Breast epithelium (tissue), 4 donors: ENCODE data around the gene MYO1H. TPM values are rescaled to one million over a fixed set of nuclear protein-coding genes. Genes with fewer than 3 reads are reported as not detected.
A peak's percentile ranks its signal among the peaks of the same experiment; 100 is the strongest.

Experiments used
- DNase-seq, 2 donors: peaks; one replicate each; pipeline ENCODE4 v3.0.0-alpha.2; 2019; ENCODE audit warnings: low spot score in 2 of 2
- H3K27ac ChIP-seq, 2 donors: fragments of 200-600 bp; sonication (generic) in 1 of 2; one replicate each; pipeline ENCODE4 v1.5.1; 2016 to 2019; ENCODE audit warnings: mild to moderate bottlenecking in 1 of 2
- H3K27me3 ChIP-seq, 2 donors: fragments of 200-600 bp; sonication (generic) in 1 of 2; one replicate each; pipeline versions ENCODE4 v1.5.1 to v1.6.0; 2017 to 2019; ENCODE audit warnings: control low read depth in 1 of 2, mild to moderate bottlenecking in 1 of 2
- H3K36me3 ChIP-seq: fragments of 200-600 bp; one replicate; pipeline ENCODE4 v1.5.1; 2019
- H3K4me1 ChIP-seq, 2 donors: fragments of 200-600 bp; sonication (generic); one replicate each; pipeline ENCODE4 v1.5.1; 2016 to 2019; ENCODE audit warnings: control low read depth in 1 of 2
- H3K4me3 ChIP-seq, 3 donors: fragments of 200-600 bp; sonication (generic); 1 replicate in 2 of 3; 2 replicates in 1 of 3; pipeline ENCODE4 v1.5.1; 2016 to 2019; ENCODE audit warnings: mild to moderate bottlenecking in 3 of 3, moderate library complexity in 2 of 3
- H3K9me3 ChIP-seq, 2 donors: fragments of 200-600 bp; sonication (generic) in 1 of 2; one replicate each; pipeline ENCODE4 v1.5.1; 2016 to 2019; ENCODE audit warnings: control low read depth in 1 of 2
- POLR2A ChIP-seq: fragments of 450-650 bp; IDR thresholded peaks from one replicate; pipeline ENCODE4 v1.6.1; 2016; ENCODE audit warnings: antibody characterized with exemption, mild to moderate bottlenecking, moderate library complexity
- POLR2AphosphoS5 ChIP-seq, 3 donors: sonication (generic); formaldehyde crosslinking; IDR thresholded peaks; one replicate each; pipeline ENCODE4 v1.6.1; 2017; ENCODE audit warnings: antibody characterized with exemption in 3 of 3
- intact Hi-C: fragments of 100-400 bp; cut with DNase I; formaldehyde crosslinking; loops from one replicate; pipeline ENCODE4 v1.15.1; 2023; ENCODE audit warnings: low total_unique reads
- total RNA-seq, 3 donors: library from RNA; depleted of rRNA; stranded (reverse); fragments of >200 nt; gene quantifications; one replicate each; pipeline ENCODE4 v1.1.0, GENCODE V29; 2016
- TF ChIP-seq, protein P1 (sequence below), 3 donors: fragments of 450-650 bp; IDR thresholded peaks; one replicate each; pipeline ENCODE4 v1.5.1; 2016 to 2017; ENCODE audit warnings: antibody characterized with exemption in 3 of 3, mild to moderate bottlenecking in 3 of 3, moderate library complexity in 3 of 3

The MYO1H gene
- total RNA-seq, 3 donors from 2014 or later, result under 0.01 to 2.0 (median 0.16) TPM

- H3K4me3 ChIP-seq, result peak overlapping the region in 1 of 3 donors; percentile 60
- no peak for TF ChIP-seq POLR2AphosphoS5 (IDR thresholded peaks at IDR 0.05)
- TF ChIP-seq, protein P1, sequence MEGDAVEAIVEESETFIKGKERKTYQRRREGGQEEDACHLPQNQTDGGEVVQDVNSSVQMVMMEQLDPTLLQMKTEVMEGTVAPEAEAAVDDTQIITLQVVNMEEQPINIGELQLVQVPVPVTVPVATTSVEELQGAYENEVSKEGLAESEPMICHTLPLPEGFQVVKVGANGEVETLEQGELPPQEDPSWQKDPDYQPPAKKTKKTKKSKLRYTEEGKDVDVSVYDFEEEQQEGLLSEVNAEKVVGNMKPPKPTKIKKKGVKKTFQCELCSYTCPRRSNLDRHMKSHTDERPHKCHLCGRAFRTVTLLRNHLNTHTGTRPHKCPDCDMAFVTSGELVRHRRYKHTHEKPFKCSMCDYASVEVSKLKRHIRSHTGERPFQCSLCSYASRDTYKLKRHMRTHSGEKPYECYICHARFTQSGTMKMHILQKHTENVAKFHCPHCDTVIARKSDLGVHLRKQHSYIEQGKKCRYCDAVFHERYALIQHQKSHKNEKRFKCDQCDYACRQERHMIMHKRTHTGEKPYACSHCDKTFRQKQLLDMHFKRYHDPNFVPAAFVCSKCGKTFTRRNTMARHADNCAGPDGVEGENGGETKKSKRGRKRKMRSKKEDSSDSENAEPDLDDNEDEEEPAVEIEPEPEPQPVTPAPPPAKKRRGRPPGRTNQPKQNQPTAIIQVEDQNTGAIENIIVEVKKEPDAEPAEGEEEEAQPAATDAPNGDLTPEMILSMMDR (IDR thresholded peaks at IDR 0.05), result no peak
- TF ChIP-seq POLR2A, result no peak
- intact Hi-C loops, result no loop called here
- no peaks in the 10 kb centered on the region for H3K9me3 ChIP-seq
- H3K36me3 ChIP-seq, result no peaks in the 10 kb centered on the region
- H3K27me3 ChIP-seq, result no peaks in the 10 kb centered on the region
- H3K27ac ChIP-seq, result peak overlapping the region; percentile 97 to 100
- H3K4me1 ChIP-seq, result peaks cover 30 to 47% of the 10 kb centered on the region in 2 donors
- no peak for DNase-seq
Observed at GRCh38 chr12:109461049-109461845, 113.5 kb downstream of the MYO1H start.

- peaks cover 30 to 53% of the 10 kb centered on the region in 2 donors for H3K4me1 ChIP-seq
- peak overlapping the region in 1 of 3 donors; percentile 60 for H3K4me3 ChIP-seq
- peak overlapping the region; percentile 97 to 100 for H3K27ac ChIP-seq
- H3K27me3 ChIP-seq, result no peaks in the 10 kb centered on the region
- H3K9me3 ChIP-seq, result no peaks in the 10 kb centered on the region
- TF ChIP-seq, protein P1 (IDR thresholded peaks at IDR 0.05), result no peak
- TF ChIP-seq POLR2A (no peak), POLR2AphosphoS5 (IDR thresholded peaks at IDR 0.05) (peak; percentile 54 to 80 (median 79))
- intact Hi-C loops, result no loop called here
- no peaks in the 10 kb centered on the region for H3K36me3 ChIP-seq
- DNase-seq, result peak; percentile 80 to 97
Observed at GRCh38 chr12:109461846-109462756, 114.4 kb downstream of the MYO1H start.

DNA sequence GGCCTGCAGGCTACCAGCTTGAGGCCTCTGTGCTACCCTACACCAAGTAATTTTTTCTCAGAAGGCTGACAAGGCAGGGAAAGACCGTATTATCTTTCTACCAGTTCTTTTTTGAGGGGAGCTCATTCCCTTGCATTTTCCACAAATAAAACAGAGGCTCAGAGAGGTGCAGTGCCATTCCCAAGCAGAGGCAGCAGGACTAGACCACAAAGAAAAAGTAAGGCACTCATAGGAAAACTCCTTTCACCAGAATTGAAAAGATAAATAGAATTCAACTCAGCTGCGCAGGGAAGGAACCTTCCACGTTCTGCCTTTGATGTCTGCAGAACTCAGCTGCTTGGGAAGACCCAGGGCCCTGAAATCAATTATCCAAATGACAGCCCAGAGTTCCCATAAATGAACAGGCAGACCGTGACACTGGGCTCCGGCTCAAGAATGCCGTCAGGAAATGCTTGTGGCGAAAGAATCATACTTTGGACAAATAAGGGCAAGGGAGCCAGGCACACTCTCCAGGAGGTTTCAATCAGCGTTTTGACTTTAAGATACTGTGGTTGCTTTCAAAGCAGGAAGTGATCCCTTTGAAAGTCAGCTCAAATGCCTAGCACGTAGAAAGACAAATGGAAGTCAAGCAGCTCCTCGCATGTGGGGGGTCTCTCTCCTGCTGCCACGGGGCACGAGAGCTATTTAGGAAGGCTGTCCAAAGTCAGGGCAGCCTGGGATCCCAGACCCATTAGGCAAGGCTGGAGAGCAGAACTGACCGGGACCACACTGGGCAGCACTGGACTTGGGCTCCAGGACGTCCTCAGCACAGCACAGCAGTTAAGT is 115.4 kb downstream of the MYO1H start:
- no peaks in the 10 kb centered on the region for H3K36me3 ChIP-seq
- no peaks in the 10 kb centered on the region for H3K27me3 ChIP-seq
- peak overlapping the region; percentile 97 to 100 for H3K27ac ChIP-seq
- intact Hi-C loops, result no loop called here
- TF ChIP-seq POLR2AphosphoS5 (IDR thresholded peaks at IDR 0.05) (peak; percentile 88 to 97 (median 89)), POLR2A (peak; percentile 43)
- TF ChIP-seq, protein P1 (IDR thresholded peaks at IDR 0.05), result peak in 1 of 3 donors; percentile 30
- peaks cover 30 to 53% of the 10 kb centered on the region in 2 donors for H3K4me1 ChIP-seq
- no peaks in the 10 kb centered on the region for H3K9me3 ChIP-seq
- H3K4me3 ChIP-seq, result peak overlapping the region; percentile 5 to 60 (median 19)
- DNase-seq, result peak; percentile 70 to 94

DNA sequence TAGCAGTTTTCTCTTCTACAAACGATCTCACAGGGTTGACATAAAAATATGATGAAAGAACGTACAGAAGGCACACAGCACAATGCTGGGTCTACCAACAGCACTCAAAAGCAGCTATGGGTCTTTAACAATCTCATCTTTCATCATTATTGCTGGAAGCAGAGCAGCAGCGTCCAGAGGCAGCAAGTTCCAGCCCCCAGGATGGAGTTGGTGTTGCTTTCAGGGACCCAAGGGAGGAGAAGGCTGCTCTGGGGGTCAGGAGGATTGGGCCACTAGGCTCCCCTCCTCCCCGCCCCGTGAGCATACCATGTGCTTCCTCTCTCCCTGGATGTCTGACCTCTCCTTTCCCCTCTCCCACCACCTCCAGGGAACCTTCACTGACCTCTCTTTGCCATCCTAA is 116.1 kb downstream of the MYO1H start:
- Histone ChIP-seq H3K36me3 (no peaks in the 10 kb centered on the region), H3K4me3 (peak overlapping the region; percentile 5 to 60 (median 19)), H3K27ac (peak overlapping the region; percentile 97 to 100), H3K4me1 (peaks cover 30 to 53% of the 10 kb centered on the region in 2 donors), H3K27me3 (no peaks in the 10 kb centered on the region), H3K9me3 (no peaks in the 10 kb centered on the region)
- DNase-seq, result no peak
- TF ChIP-seq POLR2A, result no peak
- TF ChIP-seq, protein P1 (IDR thresholded peaks at IDR 0.05), result no peak
- TF ChIP-seq POLR2AphosphoS5 (IDR thresholded peaks at IDR 0.05), result no peak
- intact Hi-C loops, result no loop called here
